CD4-positive, alpha-beta memory T cell (primary cell): ENCODE data around the gene DNM3. TPM values are rescaled to one million over a fixed set of nuclear protein-coding genes. Genes with fewer than 3 reads are reported as not detected.
"Not testable (repeated sequence)": the region's sequence is repeated elsewhere in the genome, so short reads cannot be mapped to it uniquely, and the experiment has no call there.

ENCODE experiments used
- CTCF ChIA-PET: fragments of 350-600 bp; sonication (Branson Sonifier 250); formaldehyde crosslinking; loops from one replicate; lab custom pipeline; 2021; ENCODE audit warnings: inconsistent platforms; ENCODE audit not compliant: partially characterized antibody; lab: Charles Lee
- POLR2A ChIA-PET: fragments of 350-600 bp; sonication (Branson Sonifier 250); formaldehyde crosslinking; loops from one replicate; lab custom pipeline; 2021; ENCODE audit not compliant: partially characterized antibody; lab: Charles Lee
- DNase-seq, 5 donors: peaks; one replicate each; pipeline versions ENCODE4 v3.0.0 to v3.0.0-alpha.2; 2020 to 2022; ENCODE audit warnings: mixed read lengths in 1 of 5
- H3K27ac ChIP-seq: one replicate; pipeline ENCODE4 v1.7.0; 2013; ENCODE audit warnings: low read depth, low read length
- H3K27me3 ChIP-seq: 2 replicates; pipeline ENCODE4 v1.7.0; 2013; ENCODE audit warnings: mild to moderate bottlenecking, low read length, moderate library complexity; ENCODE audit not compliant: insufficient read depth
- H3K36me3 ChIP-seq: 2 replicates; pipeline ENCODE4 v1.7.0; 2013; ENCODE audit warnings: mild to moderate bottlenecking, low read length, moderate library complexity; ENCODE audit not compliant: insufficient read depth
- H3K4me1 ChIP-seq: 2 replicates; pipeline ENCODE4 v1.7.0; 2013; ENCODE audit warnings: mild to moderate bottlenecking, low read length, moderate library complexity; ENCODE audit not compliant: insufficient read depth
- H3K4me3 ChIP-seq, 2 donors: one replicate each; pipeline ENCODE4 v1.7.0; 2013; ENCODE audit warnings: low read length in 2 of 2, mild to moderate bottlenecking in 1 of 2
- H3K9me3 ChIP-seq, 2 donors: one replicate each; pipeline ENCODE4 v1.7.0; 2013; ENCODE audit warnings: low read length in 2 of 2, control low read depth in 1 of 2; ENCODE audit not compliant: control insufficient read depth in 1 of 2
- H3K27ac Mint-ChIP-seq, 7 donors: one replicate each; pipeline ENCODE4 v1.8.0; 2020 to 2021; ENCODE audit warnings: mixed read lengths in 7 of 7, mild to moderate bottlenecking in 6 of 7, inconsistent platforms in 3 of 7, moderate library complexity in 3 of 7
- H3K27me3 Mint-ChIP-seq, 2 donors: one replicate each; pipeline ENCODE4 v1.8.0; 2020 to 2021; ENCODE audit warnings: mixed read lengths in 2 of 2
- H3K36me3 Mint-ChIP-seq, 2 donors: one replicate each; pipeline ENCODE4 v1.8.0; 2020 to 2021; ENCODE audit warnings: mixed read lengths in 2 of 2, inconsistent platforms in 1 of 2, mild to moderate bottlenecking in 1 of 2
- H3K4me1 Mint-ChIP-seq, 4 donors: one replicate each; pipeline ENCODE4 v1.8.0; 2020 to 2021; ENCODE audit warnings: mixed read lengths in 4 of 4, mild to moderate bottlenecking in 1 of 4
- H3K4me3 Mint-ChIP-seq, 8 donors: one replicate each; pipeline ENCODE4 v1.8.0; 2020 to 2021; ENCODE audit warnings: mixed read lengths in 8 of 8, mild to moderate bottlenecking in 7 of 8, moderate library complexity in 6 of 8, inconsistent platforms in 3 of 8
- H3K9me3 Mint-ChIP-seq, 8 donors: one replicate each; pipeline ENCODE4 v1.8.0; 2020 to 2021; ENCODE audit warnings: mixed read lengths in 8 of 8, mild to moderate bottlenecking in 5 of 8, inconsistent platforms in 3 of 8, moderate library complexity in 1 of 8
- intact Hi-C: fragments of 100-400 bp; cut with micrococcal nuclease; formaldehyde crosslinking; loops from one replicate; pipeline ENCODE4 v1.15.1; 2023
- polyA plus RNA-seq, 2 donors: library from polyadenylated mRNA; unstranded; fragments of 300-500 nt; fragmentation: Illumina TruSeq; gene quantifications; one replicate each; pipeline ENCODE4 v1.2.3, GENCODE V29; 2021
- total RNA-seq, 2 experiments: library from RNA; stranded (reverse); gene quantifications; one replicate each; pipeline ENCODE4 v1.2.3, GENCODE V29; 2021

DNM3 gene
- total and polyA plus RNA-seq, 4 experiments from 2014 or later, result 0.37 to 2.7 (median 1.4) TPM

DNA sequence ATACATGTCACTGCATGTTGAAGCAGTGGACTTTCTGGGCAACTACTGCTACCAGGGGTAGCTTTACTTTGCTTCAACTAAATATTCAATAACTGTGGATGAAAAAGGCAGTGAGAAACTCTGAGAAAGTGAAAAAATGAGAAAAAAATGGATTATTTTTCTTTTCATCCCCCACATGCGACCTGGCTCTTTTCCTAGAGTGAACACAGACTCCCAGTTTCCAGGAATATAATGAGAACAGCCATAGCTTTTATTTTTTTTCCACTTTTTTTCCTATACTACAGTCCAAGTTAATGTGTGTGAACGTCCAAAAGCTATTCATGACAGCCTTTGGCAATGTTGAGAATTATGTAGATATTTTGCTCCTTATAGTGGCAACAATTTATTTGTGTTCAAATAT, 230.4 kb downstream of the DNM3 start:
- Mint-ChIP-seq H3K27me3 (no peaks in the 10 kb centered on the region), H3K4me1 (no peaks in the 10 kb centered on the region), H3K9me3 (peaks cover 0 to 2% (median 0%) of the 10 kb centered on the region in 8 donors), H3K27ac (no peak overlapping the region), H3K4me3 (no peak overlapping the region), H3K36me3 (no peaks in the 10 kb centered on the region)
- no peak overlapping the region for H3K4me3 ChIP-seq
- CTCF ChIA-PET, result no interaction called here
- no peaks in the 10 kb centered on the region for H3K27me3 ChIP-seq
- POLR2A ChIA-PET, result no interaction called here
- intact Hi-C loops, result no loop called here
- H3K36me3 ChIP-seq, result no peaks in the 10 kb centered on the region
- no peaks in the 10 kb centered on the region for H3K4me1 ChIP-seq
- DNase-seq, result no peak
- H3K27ac ChIP-seq, result no peak overlapping the region
- H3K9me3 ChIP-seq, result no peaks in the 10 kb centered on the region

DNA sequence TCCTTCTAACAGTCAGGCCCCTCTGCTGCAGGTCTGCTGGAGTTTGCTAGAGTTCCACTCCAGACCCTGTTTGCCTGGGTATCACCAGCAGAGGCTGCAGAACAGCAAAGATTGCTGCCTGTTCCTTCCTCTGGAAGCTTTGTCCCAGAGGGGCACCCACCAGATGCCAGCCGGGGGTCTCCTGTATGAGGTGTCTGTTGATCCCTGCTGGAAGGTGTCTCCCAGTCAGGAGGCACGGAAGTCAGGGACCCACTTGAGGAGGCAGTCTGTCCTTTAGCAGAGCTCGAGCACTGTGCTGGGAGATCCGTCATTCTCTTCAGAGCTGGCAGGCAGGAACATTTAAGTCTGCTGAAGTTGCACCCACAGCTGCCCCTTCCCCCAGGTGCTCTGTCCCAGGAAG, 238.6 kb downstream of the DNM3 start:
- CTCF ChIA-PET, H3K9me3 Mint-ChIP-seq, POLR2A ChIA-PET: not testable (repeated sequence)

GRCh38 chr1:172083191-172083590, 241.9 kb downstream of the DNM3 start:
- DNase-seq, result no peak
- Histone ChIP-seq H3K4me3 (no peak overlapping the region), H3K9me3 (no peaks in the 10 kb centered on the region), H3K27ac (no peak overlapping the region), H3K27me3 (no peaks in the 10 kb centered on the region), H3K36me3 (no peaks in the 10 kb centered on the region), H3K4me1 (no peaks in the 10 kb centered on the region)
- intact Hi-C loops, result no loop called here
- Mint-ChIP-seq H3K9me3 (peaks cover 0 to 2% (median 0%) of the 10 kb centered on the region in 8 donors), H3K36me3 (peaks cover 0 to 10% of the 10 kb centered on the region in 2 donors), H3K27ac (no peak overlapping the region), H3K4me1 (no peaks in the 10 kb centered on the region), H3K4me3 (no peak overlapping the region), H3K27me3 (peaks cover 0 to 1% of the 10 kb centered on the region in 2 donors)
- ChIA-PET POLR2A (no interaction called here), CTCF (interaction anchor here (1.8 kb wide), 1 partner anchor 80 kb away, joined by 5 read pairs; no protein-coding TSS in a partner anchor)

More for the DNA sequence above, 238.6 kb downstream of the DNM3 start:
- DNase-seq, H3K27me3 Mint-ChIP-seq, H3K9me3 ChIP-seq, H3K4me3 Mint-ChIP-seq, H3K4me1 Mint-ChIP-seq, H3K4me3 ChIP-seq, H3K36me3 ChIP-seq, H3K27ac ChIP-seq, intact Hi-C loops, H3K27me3 ChIP-seq, H3K4me1 ChIP-seq, H3K27ac Mint-ChIP-seq: not testable (repeated sequence)
- peaks cover 0 to 10% of the 10 kb centered on the region in 2 donors for H3K36me3 Mint-ChIP-seq

- H3K4me3 Mint-ChIP-seq, result no peak overlapping the region
- H3K27ac Mint-ChIP-seq, result no peak overlapping the region
- no peaks in the 10 kb centered on the region for H3K9me3 Mint-ChIP-seq
- peaks cover 0 to 1% of the 10 kb centered on the region in 2 donors for H3K27me3 Mint-ChIP-seq
- DNase-seq, result no peak
- POLR2A ChIA-PET, result no interaction called here
- Histone ChIP-seq H3K9me3 (no peaks in the 10 kb centered on the region), H3K27me3 (no peaks in the 10 kb centered on the region), H3K36me3 (no peaks in the 10 kb centered on the region), H3K27ac (no peak overlapping the region), H3K4me1 (no peaks in the 10 kb centered on the region), H3K4me3 (no peak overlapping the region)
- intact Hi-C loops, result no loop called here
- H3K36me3 Mint-ChIP-seq, result peaks cover 0 to 10% of the 10 kb centered on the region in 2 donors
- peaks cover 0 to 1% (median under 1%) of the 10 kb centered on the region in 4 donors for H3K4me1 Mint-ChIP-seq
- CTCF ChIA-PET, result interaction anchor here (1.3 to 1.8 kb wide), 2 partner anchors 82 to 317 kb away, joined by 4 to 5 read pairs; no protein-coding TSS in a partner anchor
These were observed 243.6 kb downstream of the DNM3 start for GRCh38 chr1:172084876-172085275.

DNA sequence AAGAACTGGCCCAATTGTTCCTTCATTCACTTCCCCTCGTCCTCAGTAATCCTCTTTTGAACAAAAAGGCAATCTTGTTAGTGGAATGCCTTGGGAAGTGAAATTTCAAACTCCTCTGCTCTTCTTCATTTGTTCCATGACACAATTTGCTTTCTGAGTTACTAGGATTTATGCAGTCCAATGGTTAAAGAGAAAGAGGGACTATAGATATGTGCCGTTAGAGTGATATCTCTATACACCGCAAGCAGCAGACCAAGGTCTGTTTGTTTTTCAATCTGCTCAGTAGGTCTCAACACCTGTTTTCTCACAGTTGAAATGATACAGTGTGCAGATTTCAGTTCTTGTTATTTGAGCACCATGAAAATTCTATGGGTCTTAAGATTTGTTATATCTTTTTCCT, 244.0 kb downstream of the DNM3 start:
- H3K27ac ChIP-seq, result no peak overlapping the region
- ChIA-PET POLR2A (no interaction called here), CTCF (interaction anchor here (1.3 kb wide), 1 partner anchor 317 kb away, joined by 4 read pairs; no protein-coding TSS in a partner anchor)
- intact Hi-C loops, result no loop called here
- Mint-ChIP-seq H3K36me3 (peaks cover 0 to 10% of the 10 kb centered on the region in 2 donors), H3K27ac (no peak overlapping the region), H3K9me3 (no peaks in the 10 kb centered on the region), H3K27me3 (peaks cover 0 to 1% of the 10 kb centered on the region in 2 donors), H3K4me1 (peaks cover 2 to 6% (median 4%) of the 10 kb centered on the region in 4 donors), H3K4me3 (no peak overlapping the region)
- no peaks in the 10 kb centered on the region for H3K36me3 ChIP-seq
- no peaks in the 10 kb centered on the region for H3K27me3 ChIP-seq
- H3K4me1 ChIP-seq, result no peaks in the 10 kb centered on the region
- no peaks in the 10 kb centered on the region for H3K9me3 ChIP-seq
- no peak overlapping the region for H3K4me3 ChIP-seq
- no peak for DNase-seq

DNA sequence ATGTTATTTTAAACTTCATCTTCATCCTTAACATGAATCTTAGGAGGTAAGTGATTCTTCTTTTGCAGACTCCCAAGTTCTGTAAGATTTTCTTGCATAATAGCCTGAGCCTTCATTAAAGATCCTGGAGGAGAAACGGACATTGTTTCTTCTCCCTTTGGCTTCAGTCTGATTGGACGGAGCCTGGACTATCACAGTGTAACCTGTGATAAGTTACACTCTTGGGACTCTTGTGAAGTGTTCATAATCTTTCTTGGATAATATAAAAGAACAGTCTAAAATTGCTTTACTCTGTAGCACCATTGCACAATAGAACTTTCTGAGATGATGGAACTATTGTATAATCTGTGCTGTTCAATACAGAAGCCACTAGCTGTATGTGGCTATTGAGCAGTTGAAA, 244.8 kb downstream of the DNM3 start:
- Mint-ChIP-seq H3K27me3 (peaks cover 0 to 1% of the 10 kb centered on the region in 2 donors), H3K36me3 (peaks cover 0 to 10% of the 10 kb centered on the region in 2 donors), H3K4me3 (no peak overlapping the region), H3K9me3 (no peaks in the 10 kb centered on the region), H3K27ac (no peak overlapping the region), H3K4me1 (peaks cover 3 to 6% (median 4%) of the 10 kb centered on the region in 4 donors)
- H3K27ac ChIP-seq, result no peak overlapping the region
- no peak overlapping the region for H3K4me3 ChIP-seq
- intact Hi-C loops, result no loop called here
- H3K27me3 ChIP-seq, result no peaks in the 10 kb centered on the region
- H3K4me1 ChIP-seq, result no peaks in the 10 kb centered on the region
- ChIA-PET CTCF (interaction anchor here (1.0 to 1.5 kb wide), 3 partner anchors 292 to 313 kb away, joined by 3 to 5 read pairs (median 3); no protein-coding TSS in a partner anchor), POLR2A (no interaction called here)
- DNase-seq, result no peak
- no peaks in the 10 kb centered on the region for H3K36me3 ChIP-seq
- no peaks in the 10 kb centered on the region for H3K9me3 ChIP-seq

DNA sequence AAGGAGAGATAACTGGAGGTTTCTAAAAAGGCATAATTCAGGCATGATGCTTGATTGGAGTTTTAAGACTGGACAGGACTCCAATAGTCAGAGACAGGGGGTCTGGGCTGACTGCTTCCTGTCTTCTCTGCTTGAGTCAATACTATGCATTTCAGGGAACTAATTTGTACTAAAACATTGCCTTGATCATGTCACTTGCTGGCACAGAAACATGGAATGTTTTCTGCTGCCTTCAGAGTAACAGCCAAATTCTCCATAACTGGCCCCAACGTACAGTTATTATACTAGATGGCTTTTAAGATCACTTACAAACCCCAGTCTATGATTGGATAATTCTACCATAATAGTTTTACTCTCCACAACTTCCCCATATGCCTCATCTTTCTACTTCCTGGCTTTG, 247.0 kb downstream of the DNM3 start:
- H3K36me3 Mint-ChIP-seq, result no peaks in the 10 kb centered on the region
- peaks cover 0 to 3% of the 10 kb centered on the region in 2 donors for H3K27me3 Mint-ChIP-seq
- no peak for DNase-seq

More for the DNA sequence above, 247.0 kb downstream of the DNM3 start:
- no peak overlapping the region for H3K4me3 ChIP-seq
- H3K27me3 ChIP-seq, result no peaks in the 10 kb centered on the region
- ChIA-PET CTCF (no interaction called here), POLR2A (no interaction called here)
- Mint-ChIP-seq H3K4me3 (no peak overlapping the region), H3K4me1 (peaks cover 3 to 6% (median 4%) of the 10 kb centered on the region in 4 donors), H3K27ac (no peak overlapping the region), H3K9me3 (no peaks in the 10 kb centered on the region)
- no peaks in the 10 kb centered on the region for H3K36me3 ChIP-seq
- H3K27ac ChIP-seq, result no peak overlapping the region
- H3K9me3 ChIP-seq, result no peaks in the 10 kb centered on the region
- intact Hi-C loops, result no loop called here
- H3K4me1 ChIP-seq, result no peaks in the 10 kb centered on the region
